ENCODE results near the gene MACROD1.
"Not testable (repeated sequence)": the region's sequence is repeated elsewhere in the genome, so short reads cannot be mapped to it uniquely, and the experiment has no call there.

DNA sequence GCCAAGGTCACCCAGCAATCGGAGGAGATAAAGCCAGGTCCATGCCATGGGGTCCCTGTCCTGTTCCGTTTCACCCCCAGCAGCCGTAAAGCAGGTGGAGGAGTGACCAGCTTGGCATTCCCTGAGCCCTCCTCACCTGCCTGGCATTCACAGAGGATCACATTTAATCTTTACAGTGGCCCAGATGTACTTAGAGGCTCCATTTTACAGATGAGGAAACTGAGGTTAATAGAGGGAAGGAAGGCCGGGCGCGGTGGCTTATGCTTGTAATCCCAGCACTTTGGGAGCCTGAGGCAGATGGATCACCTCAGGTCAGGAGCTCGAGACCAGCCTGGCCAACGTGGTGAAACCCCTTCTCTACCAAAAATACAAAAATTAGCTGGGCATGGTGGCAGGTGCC is 118.5 kb downstream of the MACROD1 start:
- TF ChIP-seq, protein P1, sequence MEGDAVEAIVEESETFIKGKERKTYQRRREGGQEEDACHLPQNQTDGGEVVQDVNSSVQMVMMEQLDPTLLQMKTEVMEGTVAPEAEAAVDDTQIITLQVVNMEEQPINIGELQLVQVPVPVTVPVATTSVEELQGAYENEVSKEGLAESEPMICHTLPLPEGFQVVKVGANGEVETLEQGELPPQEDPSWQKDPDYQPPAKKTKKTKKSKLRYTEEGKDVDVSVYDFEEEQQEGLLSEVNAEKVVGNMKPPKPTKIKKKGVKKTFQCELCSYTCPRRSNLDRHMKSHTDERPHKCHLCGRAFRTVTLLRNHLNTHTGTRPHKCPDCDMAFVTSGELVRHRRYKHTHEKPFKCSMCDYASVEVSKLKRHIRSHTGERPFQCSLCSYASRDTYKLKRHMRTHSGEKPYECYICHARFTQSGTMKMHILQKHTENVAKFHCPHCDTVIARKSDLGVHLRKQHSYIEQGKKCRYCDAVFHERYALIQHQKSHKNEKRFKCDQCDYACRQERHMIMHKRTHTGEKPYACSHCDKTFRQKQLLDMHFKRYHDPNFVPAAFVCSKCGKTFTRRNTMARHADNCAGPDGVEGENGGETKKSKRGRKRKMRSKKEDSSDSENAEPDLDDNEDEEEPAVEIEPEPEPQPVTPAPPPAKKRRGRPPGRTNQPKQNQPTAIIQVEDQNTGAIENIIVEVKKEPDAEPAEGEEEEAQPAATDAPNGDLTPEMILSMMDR (IDR thresholded peaks at IDR 0.05) = not testable (repeated sequence)
- not testable (repeated sequence) for TF ChIP-seq POLR2A (IDR thresholded peaks at IDR 0.05)

All from adrenal gland (tissue), 5 donors.